ENCODE measurements around the gene SLC28A1.

SLC28A1 gene

GRCh38 chr15:84946772-84947489 is 62.5 kb downstream of the SLC28A1 start:
- DNase-seq = no peak

- no peak for DNase-seq
Observed at GRCh38 chr15:84947947-84948830, 63.7 kb downstream of the SLC28A1 start.

GRCh38 chr15:84949043-84949442 is 64.6 kb downstream of the SLC28A1 start:
- no peak for DNase-seq

- DNase-seq = no peak
Observed at GRCh38 chr15:84949845-84950569, 65.5 kb downstream of the SLC28A1 start.

GRCh38 chr15:84950570-84951111 is 66.2 kb downstream of the SLC28A1 start:
- DNase-seq = no peak

GRCh38 chr15:84951736-84952135 is 67.3 kb downstream of the SLC28A1 start:
- no peak for DNase-seq

GRCh38 chr15:84953136-84953535 is 68.7 kb downstream of the SLC28A1 start:
- DNase-seq = no peak

- DNase-seq = no peak
Observed at GRCh38 chr15:84953726-84954125, 69.3 kb downstream of the SLC28A1 start.

- no peak for DNase-seq
Observed at GRCh38 chr15:84955089-84955848, 70.8 kb downstream of the SLC28A1 start.

GRCh38 chr15:84956199-84956598 is 71.7 kb downstream of the SLC28A1 start:
- DNase-seq = no peak

GRCh38 chr15:84960391-84961113 is 76.1 kb downstream of the SLC28A1 start:
- DNase-seq = no peak

- DNase-seq = no peak
Observed at GRCh38 chr15:84961114-84961452, 76.6 kb downstream of the SLC28A1 start.

- no peak for DNase-seq
Observed at GRCh38 chr15:84961707-84962106, 77.2 kb downstream of the SLC28A1 start.

GRCh38 chr15:84962955-84963354 is 78.5 kb downstream of the SLC28A1 start:
- DNase-seq = no peak

- DNase-seq = no peak
Observed at GRCh38 chr15:84967380-84967779, 82.9 kb downstream of the SLC28A1 start.

GRCh38 chr15:84968301-84968700 is 83.8 kb downstream of the SLC28A1 start:
- DNase-seq = no peak

GRCh38 chr15:84969257-84969656 is 84.8 kb downstream of the SLC28A1 start:
- DNase-seq = no peak

- no peak for DNase-seq
Observed at GRCh38 chr15:84970843-84971242, 86.4 kb downstream of the SLC28A1 start.

- no peak for DNase-seq
Observed at GRCh38 chr15:84973492-84974460, 89.3 kb downstream of the SLC28A1 start.

GRCh38 chr15:84975871-84976351 is 91.4 kb downstream of the SLC28A1 start:
- DNase-seq = no peak

All from NCI-H2081 treated with DMSO at 0.1 percent for 48 hours (cell line).